ENCODE measurements around the gene TMC6. TPM values are rescaled to one million over a fixed set of nuclear protein-coding genes. Genes with fewer than 3 reads are reported as not detected.

The TMC6 gene
- total RNA-seq, 1 experiment from 2014 or later: 58.0 TPM

DNA sequence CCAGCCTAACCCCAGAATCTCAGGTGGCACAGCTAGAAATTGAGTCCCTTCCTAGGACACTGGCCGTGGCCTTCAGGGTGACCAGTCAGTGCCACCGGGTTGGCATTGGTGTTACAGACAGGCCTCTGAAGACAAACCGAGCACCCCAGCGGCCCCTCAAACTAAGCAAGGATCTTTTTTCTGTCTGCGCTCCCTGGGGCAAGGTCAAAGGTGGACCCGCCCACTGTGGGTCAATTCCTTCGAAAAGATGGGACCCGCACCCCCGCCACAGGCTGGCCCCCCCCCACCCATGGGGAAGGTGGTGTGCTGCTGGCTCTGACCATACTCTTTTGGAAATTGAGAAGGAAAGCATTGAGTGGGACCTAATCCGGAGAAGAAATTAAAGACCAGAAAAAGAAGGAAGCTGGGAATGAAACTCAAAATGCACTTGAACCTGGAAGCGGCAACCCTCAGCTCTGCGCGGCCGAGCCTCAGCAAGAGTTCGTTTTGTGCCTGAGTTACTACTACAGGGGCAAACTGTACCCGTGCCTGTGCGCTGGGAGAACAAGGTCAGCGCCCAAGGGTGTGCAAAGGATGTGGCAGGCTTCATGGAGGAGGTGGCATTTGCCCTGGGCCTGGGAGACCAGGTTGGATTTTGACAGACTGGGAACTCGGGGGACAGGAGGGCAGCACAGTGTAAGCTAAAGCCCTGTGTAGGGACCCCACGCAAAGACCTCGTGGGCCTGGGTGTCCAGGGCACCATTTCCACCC lies 20.4 kb downstream of the TMC6 start:
- no peaks in the 10 kb centered on the region; the same call in 1 of the 2 replicates for H3K4me1 ChIP-seq (ENCODE audit: control insufficient read depth, insufficient read depth, low read length)
- no peak overlapping the region for H3K27ac ChIP-seq (ENCODE audit: low read length)
- in situ Hi-C loops (cut with HindIII; ENCODE audit: low pct_unique_long_range_greater_than_20kb, low sequenced_read_pairs) (no loop called here), intact Hi-C loops (cut with micrococcal nuclease; ENCODE audit: unreplicated experiment) (no loop called here)
- H3K9me3 ChIP-seq (ENCODE audit: control insufficient read depth, insufficient read depth, low read depth, low read length): no peaks in the 10 kb centered on the region
- no peaks in the 10 kb centered on the region for H3K36me3 ChIP-seq (ENCODE audit: control insufficient read depth, insufficient read depth, low read length)
- ATAC-seq (no peak), DNase-seq (ENCODE audit: low read depth, low spot score) (no peak)
- ChIA-PET CTCF (interaction anchor here (0.6 to 1.5 kb wide), 2 partner anchors 23 to 98 kb away, joined by 3 to 11 read pairs; no protein-coding TSS in a partner anchor), POLR2A (interaction anchor here (0.5 to 0.7 kb wide), 3 partner anchors 12 to 94 kb away, joined by 3 to 13 read pairs (median 3); no protein-coding TSS in a partner anchor)
- no peak overlapping the region for H3K4me3 ChIP-seq (ENCODE audit: low read depth in 2 of 2, low read length in 2 of 2)
- BruUV-seq (replicated peaks): no TSS peak
- H3K27me3 ChIP-seq (ENCODE audit: control insufficient read depth, insufficient read depth, low read length): no peaks in the 10 kb centered on the region
- TF ChIP-seq, protein P1, sequence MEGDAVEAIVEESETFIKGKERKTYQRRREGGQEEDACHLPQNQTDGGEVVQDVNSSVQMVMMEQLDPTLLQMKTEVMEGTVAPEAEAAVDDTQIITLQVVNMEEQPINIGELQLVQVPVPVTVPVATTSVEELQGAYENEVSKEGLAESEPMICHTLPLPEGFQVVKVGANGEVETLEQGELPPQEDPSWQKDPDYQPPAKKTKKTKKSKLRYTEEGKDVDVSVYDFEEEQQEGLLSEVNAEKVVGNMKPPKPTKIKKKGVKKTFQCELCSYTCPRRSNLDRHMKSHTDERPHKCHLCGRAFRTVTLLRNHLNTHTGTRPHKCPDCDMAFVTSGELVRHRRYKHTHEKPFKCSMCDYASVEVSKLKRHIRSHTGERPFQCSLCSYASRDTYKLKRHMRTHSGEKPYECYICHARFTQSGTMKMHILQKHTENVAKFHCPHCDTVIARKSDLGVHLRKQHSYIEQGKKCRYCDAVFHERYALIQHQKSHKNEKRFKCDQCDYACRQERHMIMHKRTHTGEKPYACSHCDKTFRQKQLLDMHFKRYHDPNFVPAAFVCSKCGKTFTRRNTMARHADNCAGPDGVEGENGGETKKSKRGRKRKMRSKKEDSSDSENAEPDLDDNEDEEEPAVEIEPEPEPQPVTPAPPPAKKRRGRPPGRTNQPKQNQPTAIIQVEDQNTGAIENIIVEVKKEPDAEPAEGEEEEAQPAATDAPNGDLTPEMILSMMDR (IDR thresholded peaks at IDR 0.05): no peak
- TF ChIP-seq SIN3A (IDR thresholded peaks at IDR 0.05; ENCODE audit: borderline replicate concordance, insufficient read depth, low read depth, low read length): no peak
- TF ChIP-seq, protein P2, sequence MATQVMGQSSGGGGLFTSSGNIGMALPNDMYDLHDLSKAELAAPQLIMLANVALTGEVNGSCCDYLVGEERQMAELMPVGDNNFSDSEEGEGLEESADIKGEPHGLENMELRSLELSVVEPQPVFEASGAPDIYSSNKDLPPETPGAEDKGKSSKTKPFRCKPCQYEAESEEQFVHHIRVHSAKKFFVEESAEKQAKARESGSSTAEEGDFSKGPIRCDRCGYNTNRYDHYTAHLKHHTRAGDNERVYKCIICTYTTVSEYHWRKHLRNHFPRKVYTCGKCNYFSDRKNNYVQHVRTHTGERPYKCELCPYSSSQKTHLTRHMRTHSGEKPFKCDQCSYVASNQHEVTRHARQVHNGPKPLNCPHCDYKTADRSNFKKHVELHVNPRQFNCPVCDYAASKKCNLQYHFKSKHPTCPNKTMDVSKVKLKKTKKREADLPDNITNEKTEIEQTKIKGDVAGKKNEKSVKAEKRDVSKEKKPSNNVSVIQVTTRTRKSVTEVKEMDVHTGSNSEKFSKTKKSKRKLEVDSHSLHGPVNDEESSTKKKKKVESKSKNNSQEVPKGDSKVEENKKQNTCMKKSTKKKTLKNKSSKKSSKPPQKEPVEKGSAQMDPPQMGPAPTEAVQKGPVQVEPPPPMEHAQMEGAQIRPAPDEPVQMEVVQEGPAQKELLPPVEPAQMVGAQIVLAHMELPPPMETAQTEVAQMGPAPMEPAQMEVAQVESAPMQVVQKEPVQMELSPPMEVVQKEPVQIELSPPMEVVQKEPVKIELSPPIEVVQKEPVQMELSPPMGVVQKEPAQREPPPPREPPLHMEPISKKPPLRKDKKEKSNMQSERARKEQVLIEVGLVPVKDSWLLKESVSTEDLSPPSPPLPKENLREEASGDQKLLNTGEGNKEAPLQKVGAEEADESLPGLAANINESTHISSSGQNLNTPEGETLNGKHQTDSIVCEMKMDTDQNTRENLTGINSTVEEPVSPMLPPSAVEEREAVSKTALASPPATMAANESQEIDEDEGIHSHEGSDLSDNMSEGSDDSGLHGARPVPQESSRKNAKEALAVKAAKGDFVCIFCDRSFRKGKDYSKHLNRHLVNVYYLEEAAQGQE (IDR thresholded peaks at IDR 0.05; ENCODE audit: insufficient read depth in 1 of 2, low read depth in 2 of 2, low read length in 1 of 2): no peak
- TF ChIP-seq POLR2AphosphoS5 (IDR thresholded peaks at IDR 0.05; ENCODE audit: low read depth, low read length): no peak
- TF ChIP-seq TCF7L2 (IDR thresholded peaks at IDR 0.05; ENCODE audit: low read depth, low read length): no peak

DNA sequence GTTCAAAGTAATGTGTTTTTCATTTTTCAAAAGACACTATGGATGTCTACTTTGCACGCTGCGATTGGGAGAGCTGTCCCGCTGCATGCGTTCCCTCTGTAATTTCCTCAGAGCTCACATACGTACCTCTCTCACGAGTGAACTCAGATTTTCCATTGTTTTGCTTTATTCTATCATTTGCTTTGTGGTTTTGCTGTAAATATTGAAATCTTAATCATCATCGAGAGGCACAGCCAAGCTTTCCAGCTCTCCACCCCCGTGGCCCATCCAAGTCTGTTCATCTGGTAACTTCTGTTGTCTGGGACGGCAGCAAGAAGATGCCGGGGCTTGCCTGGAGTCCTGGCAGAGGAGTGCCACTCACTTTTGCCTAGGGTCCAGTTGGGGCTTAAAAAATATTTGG lies 21.1 kb downstream of the TMC6 start:
- CTCF ChIA-PET: no interaction called here

DNA sequence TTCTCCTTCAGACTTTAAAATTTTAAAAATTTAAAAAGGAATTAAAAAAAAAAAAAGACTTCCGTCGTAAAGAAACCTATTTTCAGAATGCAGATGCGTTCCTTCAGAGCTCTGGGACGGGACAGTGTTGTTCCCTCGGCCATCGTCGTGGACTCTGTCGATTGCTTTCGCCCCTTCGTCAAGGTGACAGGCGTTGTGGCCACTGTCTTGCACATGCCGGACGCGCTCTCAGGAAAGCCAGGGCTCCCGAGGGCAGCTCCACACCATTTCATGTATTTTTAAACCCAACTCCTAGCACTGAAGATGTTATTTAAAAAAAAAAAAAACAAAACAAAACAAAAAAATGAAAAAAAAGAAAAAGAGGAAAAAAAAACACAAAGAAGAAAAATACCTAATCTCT lies 22.3 kb downstream of the TMC6 start:
- no peaks in the 10 kb centered on the region for H3K36me3 ChIP-seq (ENCODE audit: control insufficient read depth, insufficient read depth, low read length)
- POLR2A ChIA-PET: interaction anchor here (0.6 kb wide), 1 partner anchor 228 kb away, joined by 4 read pairs; no protein-coding TSS in a partner anchor
- CTCF ChIA-PET: interaction anchor here (0.6 to 0.8 kb wide), 3 partner anchors 21 to 1463 kb away, joined by 3 read pairs; no protein-coding TSS in a partner anchor
- no peaks in the 10 kb centered on the region for H3K4me1 ChIP-seq (ENCODE audit: control insufficient read depth, insufficient read depth, low read length)
- TF ChIP-seq TCF7L2 (IDR thresholded peaks at IDR 0.05; ENCODE audit: low read depth, low read length): no peak
- no peak for TF ChIP-seq POLR2AphosphoS5 (IDR thresholded peaks at IDR 0.05; ENCODE audit: low read depth, low read length)
- TF ChIP-seq, protein P2 (IDR thresholded peaks at IDR 0.05; ENCODE audit: insufficient read depth in 1 of 2, low read depth in 2 of 2, low read length in 1 of 2): no peak
- TF ChIP-seq SIN3A (IDR thresholded peaks at IDR 0.05; ENCODE audit: borderline replicate concordance, insufficient read depth, low read depth, low read length): no peak
- TF ChIP-seq, protein P1 (IDR thresholded peaks at IDR 0.05): no peak
- H3K4me3 ChIP-seq (ENCODE audit: low read depth in 2 of 2, low read length in 2 of 2): no peak overlapping the region
- no peak overlapping the region for H3K27ac ChIP-seq (ENCODE audit: low read length)
- H3K27me3 ChIP-seq (ENCODE audit: control insufficient read depth, insufficient read depth, low read length): no peaks in the 10 kb centered on the region
- in situ Hi-C loops (cut with HindIII; ENCODE audit: low pct_unique_long_range_greater_than_20kb, low sequenced_read_pairs) (no loop called here), intact Hi-C loops (cut with micrococcal nuclease; ENCODE audit: unreplicated experiment) (no loop called here)
- DNase-seq (ENCODE audit: low read depth, low spot score): no peak
- H3K9me3 ChIP-seq (ENCODE audit: control insufficient read depth, insufficient read depth, low read depth, low read length): no peaks in the 10 kb centered on the region
- BruUV-seq (replicated peaks): no TSS peak
- no peak for ATAC-seq

More for the DNA sequence above, 21.1 kb downstream of the TMC6 start:
- DNase-seq (ENCODE audit: low read depth, low spot score) (no peak), ATAC-seq (no peak)
- Histone ChIP-seq H3K36me3 (ENCODE audit: control insufficient read depth, insufficient read depth, low read length) (no peaks in the 10 kb centered on the region), H3K4me1 (ENCODE audit: control insufficient read depth, insufficient read depth, low read length) (no peaks in the 10 kb centered on the region), H3K4me3 (ENCODE audit: low read depth in 2 of 2, low read length in 2 of 2) (no peak overlapping the region), H3K27me3 (ENCODE audit: control insufficient read depth, insufficient read depth, low read length) (no peaks in the 10 kb centered on the region), H3K27ac (ENCODE audit: low read length) (no peak overlapping the region), H3K9me3 (ENCODE audit: control insufficient read depth, insufficient read depth, low read depth, low read length) (no peaks in the 10 kb centered on the region)
- BruUV-seq (replicated peaks): no TSS peak
- POLR2A ChIA-PET: interaction anchor here (0.5 kb wide), 1 partner anchor 13 kb away, joined by 13 read pairs; no protein-coding TSS in a partner anchor
- TF ChIP-seq SIN3A (IDR thresholded peaks at IDR 0.05; ENCODE audit: borderline replicate concordance, insufficient read depth, low read depth, low read length): no peak
- intact Hi-C loops (cut with micrococcal nuclease; ENCODE audit: unreplicated experiment): no loop called here
- in situ Hi-C loops (cut with HindIII; ENCODE audit: low pct_unique_long_range_greater_than_20kb, low sequenced_read_pairs): no loop called here
